Breast epithelium (tissue), 4 donors: ENCODE results near the gene CXXC5. TPM values are rescaled to one million over a fixed set of nuclear protein-coding genes. Genes with fewer than 3 reads are reported as not detected.

Source experiments
- DNase-seq, 2 donors: peaks; one replicate each; pipeline ENCODE4 v3.0.0-alpha.2; 2019; ENCODE audit warnings: low spot score in 2 of 2
- H3K27ac ChIP-seq, 2 donors: fragments of 200-600 bp; sonication (generic) in 1 of 2; one replicate each; pipeline ENCODE4 v1.5.1; 2016 to 2019; ENCODE audit warnings: mild to moderate bottlenecking in 1 of 2
- H3K27me3 ChIP-seq, 2 donors: fragments of 200-600 bp; sonication (generic) in 1 of 2; one replicate each; pipeline versions ENCODE4 v1.5.1 to v1.6.0; 2017 to 2019; ENCODE audit warnings: control low read depth in 1 of 2, mild to moderate bottlenecking in 1 of 2
- H3K36me3 ChIP-seq: fragments of 200-600 bp; one replicate; pipeline ENCODE4 v1.5.1; 2019
- H3K4me1 ChIP-seq, 2 donors: fragments of 200-600 bp; sonication (generic); one replicate each; pipeline ENCODE4 v1.5.1; 2016 to 2019; ENCODE audit warnings: control low read depth in 1 of 2
- H3K4me3 ChIP-seq, 3 donors: fragments of 200-600 bp; sonication (generic); 1 replicate in 2 of 3; 2 replicates in 1 of 3; pipeline ENCODE4 v1.5.1; 2016 to 2019; ENCODE audit warnings: mild to moderate bottlenecking in 3 of 3, moderate library complexity in 2 of 3
- H3K9me3 ChIP-seq, 2 donors: fragments of 200-600 bp; sonication (generic) in 1 of 2; one replicate each; pipeline ENCODE4 v1.5.1; 2016 to 2019; ENCODE audit warnings: control low read depth in 1 of 2
- CTCF ChIP-seq, 3 donors: fragments of 450-650 bp; IDR thresholded peaks; one replicate each; pipeline ENCODE4 v1.5.1; 2016 to 2017; ENCODE audit warnings: antibody characterized with exemption in 3 of 3, mild to moderate bottlenecking in 3 of 3, moderate library complexity in 3 of 3
- POLR2A ChIP-seq: fragments of 450-650 bp; IDR thresholded peaks from one replicate; pipeline ENCODE4 v1.6.1; 2016; ENCODE audit warnings: antibody characterized with exemption, mild to moderate bottlenecking, moderate library complexity
- POLR2AphosphoS5 ChIP-seq, 3 donors: sonication (generic); formaldehyde crosslinking; IDR thresholded peaks; one replicate each; pipeline ENCODE4 v1.6.1; 2017; ENCODE audit warnings: antibody characterized with exemption in 3 of 3
- intact Hi-C: fragments of 100-400 bp; cut with DNase I; formaldehyde crosslinking; loops from one replicate; pipeline ENCODE4 v1.15.1; 2023; ENCODE audit warnings: low total_unique reads
- total RNA-seq, 3 donors: library from RNA; depleted of rRNA; stranded (reverse); fragments of >200 nt; gene quantifications; one replicate each; pipeline ENCODE4 v1.1.0, GENCODE V29; 2016

The CXXC5 gene
- total RNA-seq, 3 donors from 2014 or later = 33.9 to 66.9 (median 38.3) TPM

GRCh38 chr5:139670369-139671095 is 22.4 kb downstream of the CXXC5 start:
- TF ChIP-seq CTCF (IDR thresholded peaks at IDR 0.05) (no peak), POLR2AphosphoS5 (IDR thresholded peaks at IDR 0.05) (no peak), POLR2A (no peak)
- Histone ChIP-seq H3K27ac (peak overlapping the region; percentile 97), H3K9me3 (no peaks in the 10 kb centered on the region), H3K4me1 (peaks cover 32 to 53% of the 10 kb centered on the region in 2 donors), H3K36me3 (no peaks in the 10 kb centered on the region), H3K4me3 (peak overlapping the region in 1 of 3 donors; percentile 71), H3K27me3 (no peaks in the 10 kb centered on the region)
- intact Hi-C loops = no loop called here
- DNase-seq = no peak

- no peak for TF ChIP-seq CTCF (IDR thresholded peaks at IDR 0.05)
- TF ChIP-seq POLR2A = no peak
- no peak for TF ChIP-seq POLR2AphosphoS5 (IDR thresholded peaks at IDR 0.05)
- H3K4me3 ChIP-seq = peak overlapping the region in 2 of 3 donors; percentile 23 to 71
- peaks cover 29 to 53% of the 10 kb centered on the region in 2 donors for H3K4me1 ChIP-seq
- no peaks in the 10 kb centered on the region for H3K9me3 ChIP-seq
- H3K27ac ChIP-seq = peak overlapping the region; percentile 97
- intact Hi-C loops = no loop called here
- DNase-seq = no peak
- no peaks in the 10 kb centered on the region for H3K36me3 ChIP-seq
- H3K27me3 ChIP-seq = no peaks in the 10 kb centered on the region
These were observed 23.1 kb downstream of the CXXC5 start for GRCh38 chr5:139671096-139671841.

GRCh38 chr5:139675213-139675612 is 27.1 kb downstream of the CXXC5 start:
- H3K36me3 ChIP-seq = no peaks in the 10 kb centered on the region
- H3K27me3 ChIP-seq = no peaks in the 10 kb centered on the region
- TF ChIP-seq POLR2A (no peak), POLR2AphosphoS5 (IDR thresholded peaks at IDR 0.05) (no peak), CTCF (IDR thresholded peaks at IDR 0.05) (no peak)
- H3K27ac ChIP-seq = peak overlapping the region; percentile 82 to 97
- H3K4me1 ChIP-seq = peaks cover 27 to 42% of the 10 kb centered on the region in 2 donors
- H3K9me3 ChIP-seq = no peaks in the 10 kb centered on the region
- intact Hi-C loops = loop anchor here (5.0 kb wide), 1 partner anchor 1328 kb away; no protein-coding TSS in a partner anchor
- H3K4me3 ChIP-seq = no peak overlapping the region
- DNase-seq = no peak

GRCh38 chr5:139675825-139676224 is 27.7 kb downstream of the CXXC5 start:
- Histone ChIP-seq H3K4me1 (peaks cover 21 to 36% of the 10 kb centered on the region in 2 donors), H3K36me3 (no peaks in the 10 kb centered on the region), H3K27me3 (no peaks in the 10 kb centered on the region), H3K4me3 (no peak overlapping the region), H3K9me3 (no peaks in the 10 kb centered on the region), H3K27ac (peak overlapping the region; percentile 82 to 97)
- no peak for TF ChIP-seq POLR2AphosphoS5 (IDR thresholded peaks at IDR 0.05)
- no peak for TF ChIP-seq CTCF (IDR thresholded peaks at IDR 0.05)
- no peak for TF ChIP-seq POLR2A
- no peak for DNase-seq
- intact Hi-C loops = loop anchor here (5.0 kb wide), 1 partner anchor 1329 kb away; no protein-coding TSS in a partner anchor

- Histone ChIP-seq H3K27ac (peak overlapping the region; percentile 82 to 97), H3K4me1 (peaks cover 16 to 33% of the 10 kb centered on the region in 2 donors), H3K27me3 (no peaks in the 10 kb centered on the region), H3K36me3 (no peaks in the 10 kb centered on the region), H3K9me3 (no peaks in the 10 kb centered on the region), H3K4me3 (no peak overlapping the region)
- TF ChIP-seq POLR2A (no peak), POLR2AphosphoS5 (IDR thresholded peaks at IDR 0.05) (no peak), CTCF (IDR thresholded peaks at IDR 0.05) (no peak)
- DNase-seq = no peak
- intact Hi-C loops = loop anchor here (5.0 kb wide), 1 partner anchor 1329 kb away; no protein-coding TSS in a partner anchor
These were observed 28.3 kb downstream of the CXXC5 start for GRCh38 chr5:139676406-139676805.
